ENCODE measurements around the gene SEMA4C. TPM values are rescaled to one million over a fixed set of nuclear protein-coding genes. Genes with fewer than 3 reads are reported as not detected.

SEMA4C gene
- total and polyA plus RNA-seq, 9 of the 15 experiments (the other 6 are each of a cell fraction or from before 2014, with no cell fraction given): 0.32 to 59.7 (median 23.9) TPM

- TF ChIP-seq ZNF740 (CRISPR knock-in tag; IDR thresholded peaks at IDR 0.05): peak; percentile 93
- no peak for TF ChIP-seq ZNF740 (tag; IDR thresholded peaks at IDR 0.05)
- TF ChIP-seq ZNF146 (CRISPR knock-in tag; IDR thresholded peaks at IDR 0.05; ENCODE audit: unreplicated experiment): no peak
- TF ChIP-seq TFAP4 (CRISPR knock-in tag; IDR thresholded peaks at IDR 0.05; ENCODE audit: borderline replicate concordance): no peak
- TF ChIP-seq ZBTB7A (IDR thresholded peaks at IDR 0.05; ENCODE audit: borderline replicate concordance, control insufficient read depth, low read depth, low read length): no peak
- peak; percentile 69 for TF ChIP-seq POLR2B (IDR thresholded peaks at IDR 0.05; ENCODE audit: low read depth, partially characterized antibody)
- no peak for TF ChIP-seq ESRRA (IDR thresholded peaks at IDR 0.05; ENCODE audit: borderline replicate concordance, low read depth)
- no peak for TF ChIP-seq POLR3G (IDR thresholded peaks at IDR 0.05; ENCODE audit: extremely low read depth, insufficient read length, insufficient replicate concordance)
- TF ChIP-seq ZSCAN32 (CRISPR knock-in tag; IDR thresholded peaks at IDR 0.05): peak; percentile 44; the same call in 1 of the 2 replicates
- TF ChIP-seq XRCC3 (IDR thresholded peaks at IDR 0.05): no peak
- TF ChIP-seq MTA2 (IDR thresholded peaks at IDR 0.05; ENCODE audit: low read depth): 0 out of 2 replicates have a peak, but pooled peaks have one; percentile 15
- no peak for TF ChIP-seq FOXJ3 (CRISPR knock-in tag; IDR thresholded peaks at IDR 0.05)
- TF ChIP-seq ZNF75A (CRISPR knock-in tag; IDR thresholded peaks at IDR 0.05): peak; percentile 92
- no peak for TF ChIP-seq CBFA2T3 (IDR thresholded peaks at IDR 0.05)
- peak; percentile 5 for TF ChIP-seq CCNT2 (IDR thresholded peaks at IDR 0.05; ENCODE audit: borderline replicate concordance, extremely low read depth, insufficient read length, low read depth, low read length)
- no peak for TF ChIP-seq KDM2B (CRISPR knock-in tag; IDR thresholded peaks at IDR 0.05)
- no peak for TF ChIP-seq SETDB1 (IDR thresholded peaks at IDR 0.05; ENCODE audit: low read length)
- peak; percentile 66 for TF ChIP-seq POLR2A (conservative IDR thresholded peaks at IDR 0.05)
- TF ChIP-seq CHD1 (IDR thresholded peaks at IDR 0.05; ENCODE audit: low read length): no peak
- TF ChIP-seq BCLAF1 (IDR thresholded peaks at IDR 0.05; ENCODE audit: borderline replicate concordance in 1 of 2, control insufficient read depth in 1 of 2, low read depth in 2 of 2, low read length in 1 of 2): no peak
- TF ChIP-seq GTF2F1 (IDR thresholded peaks at IDR 0.05; ENCODE audit: low read depth, low read length): no peak
- no peak for TF ChIP-seq ZNF282 (CRISPR knock-in tag; IDR thresholded peaks at IDR 0.05)
- no peak for TF ChIP-seq U2AF2 (optimal IDR thresholded peaks at IDR 0.05; ENCODE audit: low read depth, low read length)
- no peak for TF ChIP-seq MCM7 (IDR thresholded peaks at IDR 0.05)
Observed at GRCh38 chr2:96859099-96859649, 10.7 kb downstream of the SEMA4C start (continued).
